H1 (cell line): ENCODE measurements around the gene BRIP1. TPM values are rescaled to one million over a fixed set of nuclear protein-coding genes. Genes with fewer than 3 reads are reported as not detected.

Experiments used
- CEBPB ChIP-seq: IDR thresholded peaks from 2 replicates; pipeline ENCODE4 v1.6.1; 2012; ENCODE audit warnings: low read depth, low read length
- GTF2F1 ChIP-seq: IDR thresholded peaks from 2 replicates; pipeline ENCODE4 v1.6.1; 2012; ENCODE audit warnings: low read depth, low read length, improper control_type of control experiment, borderline replicate concordance
- POLR2AphosphoS5 ChIP-seq: IDR thresholded peaks from 2 replicates; pipeline ENCODE4 v1.6.1; 2011; ENCODE audit warnings: low read depth, low read length
- SP4 ChIP-seq: IDR thresholded peaks from 2 replicates; pipeline ENCODE4 v1.6.1; 2012; ENCODE audit warnings: low read length, inconsistent platforms
- polyA plus RNA-seq, 7 experiments: library from polyadenylated mRNA; depleted of rRNA in 3 of 7; stranded (reverse) in 5 of 7; unstranded in 2 of 7; fragments of >200 nt in 5 of 7; fragments of 200-250 nt in 2 of 7; gene quantifications; 1 replicate in 5 of 7; 2 replicates in 1 of 7; 4 replicates in 1 of 7; pipeline versions ENCODE4 v1.2.1 to v1.2.3, GENCODE V29; 2011 to 2013; ENCODE audit warnings: missing spikeins in 2 of 7, mixed read lengths in 2 of 7
- total RNA-seq: library from RNA; stranded (reverse); fragmentation: NEBNext Ultra II Directional; extraction: Animal tissue kit (Norgen Biotek cat#: 25700); gene quantifications from 2 replicates; pipeline ENCODE4 v1.2.1, GENCODE V29; 2021

Gene BRIP1
- total and polyA plus RNA-seq, 2 of the 8 experiments (the other 6 are each of a cell fraction or from before 2014, with no cell fraction given): 5.8 to 19.2 TPM

DNA sequence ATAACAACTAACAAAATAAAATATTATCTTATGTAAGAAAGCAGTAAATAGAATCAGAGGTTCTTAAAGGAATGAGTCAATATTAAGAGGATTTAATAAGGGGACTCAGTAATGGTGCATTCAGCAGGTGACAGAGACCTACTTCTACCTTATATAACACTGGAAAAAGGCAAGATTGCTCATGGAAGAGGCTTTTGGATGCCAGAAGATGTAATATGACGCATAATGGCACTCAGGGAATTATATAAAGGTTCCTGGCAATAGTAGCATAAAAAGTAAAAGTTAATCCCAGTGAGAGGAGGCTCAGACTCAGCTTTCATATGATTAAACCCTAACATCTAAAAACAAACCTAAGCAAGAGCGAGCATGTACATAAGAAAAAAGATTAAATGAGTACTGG lies 136.4 kb downstream of the BRIP1 start (continued):
- TF ChIP-seq POLR2AphosphoS5 (no peak), SP4 (no peak), CEBPB (no peak), GTF2F1 (no peak)
